Gastroesophageal sphincter (tissue), 4 donors: ENCODE results near the gene PLXNB3. TPM values are rescaled to one million over a fixed set of nuclear protein-coding genes. Genes with fewer than 3 reads are reported as not detected.

ENCODE experiments used
- ATAC-seq: fragments of 150-250 bp; one replicate; pipeline ENCODE4 v1.9.1; 2016; ENCODE audit warnings: mild to moderate bottlenecking, moderate library complexity
- H3K27ac ChIP-seq, 4 donors: fragments of 200-600 bp; sonication (generic) in 3 of 4; 1 replicate in 3 of 4; 2 replicates in 1 of 4; pipeline ENCODE4 v1.5.1; 2016 to 2019
- H3K27me3 ChIP-seq: fragments of 200-600 bp; sonication (generic); one replicate; pipeline ENCODE4 v1.5.1; 2019
- H3K36me3 ChIP-seq, 2 donors: fragments of 200-600 bp; sonication (generic); one replicate each; pipeline ENCODE4 v1.5.1; 2019; ENCODE audit warnings: control low read depth in 1 of 2
- H3K4me1 ChIP-seq, 3 donors: fragments of 200-600 bp; sonication (generic); 1 replicate in 2 of 3; 2 replicates in 1 of 3; pipeline ENCODE4 v1.5.1; 2016 to 2019; ENCODE audit warnings: control low read depth in 2 of 3
- H3K4me3 ChIP-seq, 2 donors: fragments of 200-600 bp; sonication (generic); one replicate each; pipeline ENCODE4 v1.5.1; 2019; ENCODE audit warnings: mild to moderate bottlenecking in 1 of 2, moderate library complexity in 1 of 2
- H3K9me3 ChIP-seq, 3 donors: fragments of 200-600 bp; sonication (generic); one replicate each; pipeline ENCODE4 v1.5.1; 2017 to 2019; ENCODE audit warnings: control low read depth in 2 of 3
- CTCF ChIP-seq, 4 experiments: fragments of 200-600 bp in 2 of 4; fragments of 450-650 bp in 2 of 4; sonication (generic) in 1 of 4; IDR thresholded peaks; one replicate each; pipeline ENCODE4 v1.5.1; 2017 to 2019; ENCODE audit warnings: antibody characterized with exemption in 4 of 4, mild to moderate bottlenecking in 2 of 4, moderate library complexity in 2 of 4
- EP300 ChIP-seq: sonication (generic); formaldehyde crosslinking; IDR thresholded peaks from one replicate; pipeline ENCODE4 v1.6.1; 2017; ENCODE audit warnings: antibody characterized with exemption, mild to moderate bottlenecking
- POLR2A ChIP-seq, 2 donors: fragments of 450-650 bp; IDR thresholded peaks; one replicate each; pipeline ENCODE4 v1.6.1; 2017; ENCODE audit warnings: antibody characterized with exemption in 2 of 2, mild to moderate bottlenecking in 2 of 2, moderate library complexity in 1 of 2
- POLR2AphosphoS5 ChIP-seq: sonication (generic); formaldehyde crosslinking; IDR thresholded peaks from one replicate; pipeline ENCODE4 v1.6.1; 2017; ENCODE audit warnings: antibody characterized with exemption
- WGBS, 2 donors: methylation state at CpG; one replicate each; pipeline ENCODE4 v1.1.5; 2018; ENCODE audit warnings: low coverage in 1 of 2; 5-methylcytosine and 5-hydroxymethylcytosine counted together
- total RNA-seq, 4 donors: library from RNA; depleted of rRNA; stranded (reverse); fragments of >200 nt; gene quantifications; one replicate each; pipeline ENCODE4 v1.1.0, GENCODE V29; 2016

Gene PLXNB3
- total RNA-seq: 10 to 100 TPM in 3 of 4 donors, 1 to 10 TPM in 1; 9.2 to 19.2 (median 16.8) TPM

GRCh38 chrX:153763989-153764755 lies at the start of gene PLXNB3:
PLXNB3 (plus strand) TSS chrX:153764249; CDS start chrX:153765536, 1,287 bp downstream.
- Histone ChIP-seq H3K27ac (peak within 1 kb of the TSS; percentile 15 to 83 (median 78)), H3K9me3 (no peaks in the 10 kb centered on the region), H3K36me3 (peaks cover 0 to 10% of the 10 kb centered on the region in 2 donors), H3K4me1 (peaks cover 0 to 36% (median 4%) of the 10 kb centered on the region in 3 donors), H3K27me3 (no peaks in the 10 kb centered on the region), H3K4me3 (peak within 1 kb of the TSS; percentile 33 to 46)
- WGBS, 2 donors: no CpG with 5 or more reads among the region's 26 CpGs
- ATAC-seq: peak; percentile 77
- TF ChIP-seq POLR2A (IDR thresholded peaks at IDR 0.05) (no peak), EP300 (no peak), POLR2AphosphoS5 (peak; percentile 32), CTCF (IDR thresholded peaks at IDR 0.05) (peak in 3 of 4 experiments; percentile 78 to 92 (median 79))

DNA sequence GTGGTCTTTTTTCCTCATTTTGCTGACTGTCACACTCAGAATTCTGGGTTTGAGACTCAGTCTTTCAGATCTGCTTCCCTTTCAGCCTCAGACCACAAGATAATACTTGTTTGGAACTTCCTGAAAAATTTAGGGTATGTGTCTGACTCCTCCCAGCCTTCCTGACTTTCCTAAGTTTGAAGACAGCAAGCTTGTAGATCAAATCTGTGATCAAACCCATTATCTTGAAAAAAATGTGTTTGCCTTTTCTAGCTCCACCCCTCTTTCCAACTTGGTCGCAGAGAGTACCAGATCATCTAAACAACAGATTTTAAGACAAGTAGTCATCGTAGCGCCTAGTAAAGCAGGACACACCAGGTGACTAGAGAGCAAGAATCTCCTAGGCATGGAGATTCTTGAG lies 49.8 kb upstream of the PLXNB3 start:
- WGBS, 2 donors: 72% methylated on average over 3 of the region's 3 CpGs; no CpG with 5 or more reads in 1 of the 2 donors
- Histone ChIP-seq H3K9me3 (no peaks in the 10 kb centered on the region), H3K27me3 (no peaks in the 10 kb centered on the region), H3K4me1 (no peaks in the 10 kb centered on the region), H3K36me3 (peaks cover 0 to 75% of the 10 kb centered on the region in 2 donors), H3K4me3 (no peak overlapping the region), H3K27ac (no peak overlapping the region)
- no peak for ATAC-seq
- TF ChIP-seq POLR2A (IDR thresholded peaks at IDR 0.05) (no peak), CTCF (IDR thresholded peaks at IDR 0.05) (no peak), EP300 (no peak), POLR2AphosphoS5 (no peak)

GRCh38 chrX:153717445-153717844 lies 46.6 kb upstream of the PLXNB3 start:
- peaks cover 0 to 71% of the 10 kb centered on the region in 2 donors for H3K36me3 ChIP-seq
- WGBS, 2 donors: 86 to 87% methylated on average over 5 of the region's 9 CpGs
- peaks cover 0 to 6% (median 3%) of the 10 kb centered on the region in 3 donors for H3K4me1 ChIP-seq
- ATAC-seq: no peak
- no peaks in the 10 kb centered on the region for H3K9me3 ChIP-seq
- H3K4me3 ChIP-seq: no peak overlapping the region
- H3K27me3 ChIP-seq: no peaks in the 10 kb centered on the region
- TF ChIP-seq EP300 (no peak), POLR2AphosphoS5 (no peak), POLR2A (IDR thresholded peaks at IDR 0.05) (no peak), CTCF (IDR thresholded peaks at IDR 0.05) (no peak)
- H3K27ac ChIP-seq: no peak overlapping the region

DNA sequence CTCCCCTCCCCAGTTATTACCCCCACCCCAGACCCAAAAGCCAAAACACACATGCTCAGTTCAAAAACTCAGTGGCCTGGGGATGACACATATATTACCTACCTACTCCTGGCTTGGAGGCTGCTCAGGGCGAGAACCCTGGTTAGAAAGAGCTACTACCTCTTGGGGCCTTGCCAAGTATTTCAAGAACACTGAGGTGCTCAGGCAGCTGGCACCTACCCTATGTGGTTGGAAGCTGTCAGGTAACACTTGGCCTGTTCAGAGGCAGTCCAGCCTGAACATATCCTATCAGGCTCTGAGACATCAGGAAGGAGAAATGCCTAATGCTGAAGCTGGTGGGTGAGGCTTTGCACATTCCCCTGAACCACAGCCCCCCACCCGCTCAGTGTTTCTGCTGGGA lies 44.8 kb upstream of the PLXNB3 start:
- ATAC-seq: no peak

More for the DNA sequence above, 44.8 kb upstream of the PLXNB3 start:
- Histone ChIP-seq H3K27ac (no peak overlapping the region), H3K4me3 (no peak overlapping the region), H3K36me3 (peaks cover 0 to 55% of the 10 kb centered on the region in 2 donors), H3K4me1 (peaks cover 0 to 15% (median 6%) of the 10 kb centered on the region in 3 donors), H3K9me3 (no peaks in the 10 kb centered on the region), H3K27me3 (no peaks in the 10 kb centered on the region)
- no peak for TF ChIP-seq POLR2A (IDR thresholded peaks at IDR 0.05)
- no peak for TF ChIP-seq CTCF (IDR thresholded peaks at IDR 0.05)
- TF ChIP-seq POLR2AphosphoS5: no peak
- TF ChIP-seq EP300: no peak
- 67% methylated on average over 1 of the region's 2 CpGs; no CpG with 5 or more reads in 1 of the 2 donors for WGBS, 2 donors
